GM10847 (cell line): Measurements from ENCODE around the gene STX11.

Experiments used
- POLR2A ChIP-seq: IDR thresholded peaks from 2 replicates; pipeline ENCODE4 v1.6.1; 2011; ENCODE audit not compliant: insufficient read length; ENCODE audit errors: extremely low read depth

Gene STX11

DNA sequence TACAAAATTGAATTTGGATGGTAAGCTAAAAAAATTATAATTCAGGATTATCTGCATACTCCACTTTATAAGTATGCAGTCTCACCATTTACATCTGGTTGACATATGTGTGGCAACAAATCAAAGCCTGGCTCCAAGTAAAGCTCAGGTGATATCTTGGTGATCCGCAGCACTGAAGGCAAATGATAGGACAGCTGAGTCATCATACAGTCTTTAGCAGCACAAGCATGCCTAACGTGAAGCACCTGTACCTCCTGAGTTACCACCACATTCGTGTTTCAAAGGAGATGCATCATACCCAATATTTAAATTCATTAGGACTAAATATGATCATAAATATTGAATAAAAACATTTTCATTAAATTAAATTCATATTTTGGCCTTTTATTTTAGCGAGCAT is 11.8 kb upstream of the STX11 start:
- TF ChIP-seq POLR2A, result no peak

DNA sequence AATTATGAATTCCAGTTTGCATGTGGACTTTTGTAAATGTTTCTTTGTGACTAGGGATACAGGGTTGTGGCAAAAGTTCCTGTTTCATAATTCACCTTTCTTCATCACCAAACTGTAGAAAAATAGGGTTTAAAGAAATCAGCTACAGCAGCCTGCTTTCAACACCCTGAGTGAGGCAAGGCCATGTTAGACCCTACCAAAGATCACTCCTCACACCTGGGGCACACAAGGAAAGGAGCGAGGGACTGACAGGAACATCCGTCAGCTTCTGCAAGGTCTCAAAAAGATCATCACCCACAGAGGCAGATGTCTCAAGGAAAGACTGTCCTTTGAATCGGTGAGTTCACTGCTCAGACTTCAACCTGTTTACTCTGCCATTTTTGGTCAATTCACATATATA is 10.5 kb upstream of the STX11 start:
- no peak for TF ChIP-seq POLR2A

DNA sequence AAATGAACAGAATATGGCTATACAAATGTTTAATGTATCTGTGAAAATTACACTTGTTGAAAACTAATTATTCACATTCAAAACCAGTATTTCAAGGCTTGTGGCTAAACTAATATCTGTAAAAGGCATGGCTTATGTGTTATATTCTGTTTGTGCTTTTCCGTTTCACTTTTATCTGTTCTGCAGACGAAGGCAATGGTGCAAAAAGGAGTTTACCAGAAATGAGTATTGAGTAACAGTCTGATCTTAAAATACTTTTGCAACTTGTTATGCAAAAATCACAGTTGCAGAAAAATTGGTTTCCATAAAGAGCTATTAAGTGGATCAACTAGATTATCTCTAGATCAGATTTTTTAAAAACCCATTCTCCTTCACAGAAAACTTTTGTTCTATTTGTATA is 9.4 kb upstream of the STX11 start:
- TF ChIP-seq POLR2A, result no peak

DNA sequence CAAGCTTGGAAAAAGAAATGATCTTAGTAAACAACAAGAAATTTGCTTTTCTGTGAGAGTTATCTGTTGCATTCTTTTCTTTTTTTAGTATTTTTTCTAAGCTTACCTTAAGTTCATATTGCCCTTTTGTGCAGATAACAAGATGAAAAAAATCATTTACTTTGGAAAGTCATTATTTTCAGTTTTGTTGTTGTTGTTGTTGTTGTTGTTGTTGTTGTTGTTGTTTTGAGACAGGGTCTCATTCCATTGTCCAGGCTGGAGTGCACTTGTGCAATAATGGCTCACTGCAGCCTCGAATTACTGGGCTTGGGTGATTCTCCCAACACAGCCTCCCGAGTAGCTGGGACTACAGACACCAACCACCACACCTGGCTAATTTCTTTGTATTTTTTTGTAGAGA is 8.8 kb upstream of the STX11 start:
- no peak for TF ChIP-seq POLR2A

DNA sequence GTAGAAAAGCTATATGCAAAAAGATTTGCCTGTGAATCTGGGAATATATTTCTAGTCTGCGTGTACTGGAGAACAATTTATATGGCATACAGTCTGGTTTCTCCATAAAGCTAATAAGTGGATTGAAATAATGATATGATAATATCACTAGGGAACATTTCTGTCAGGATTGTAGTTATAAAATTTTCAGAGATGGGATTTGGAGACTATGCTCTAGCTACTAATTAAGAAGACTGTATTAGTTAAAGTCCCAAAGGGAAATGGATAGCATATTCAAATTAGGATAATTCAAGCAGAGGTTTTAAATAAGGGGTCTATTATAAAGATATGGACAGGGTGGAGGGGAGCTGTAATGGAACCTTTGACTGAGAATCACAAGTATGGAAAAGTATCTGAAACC is 7.2 kb upstream of the STX11 start:
- TF ChIP-seq POLR2A, result no peak

DNA sequence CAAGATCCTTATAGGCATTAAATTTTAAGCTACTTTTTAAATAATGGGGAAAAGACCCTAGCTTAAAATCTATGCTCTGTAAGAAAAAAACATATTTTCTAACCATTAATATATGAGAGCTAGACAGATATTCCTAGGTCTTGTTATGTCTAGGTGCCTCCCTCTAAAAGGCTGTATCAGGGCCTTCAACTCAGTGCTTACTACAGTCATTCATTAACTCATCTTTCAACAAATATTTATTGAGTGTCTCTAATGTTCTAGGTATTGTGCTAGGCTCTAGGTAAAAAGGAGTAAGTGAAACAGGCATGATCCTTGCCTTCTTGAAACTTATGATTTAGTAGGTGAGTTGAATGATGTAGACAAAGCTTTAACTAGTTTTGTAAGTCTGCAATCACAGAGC is 6.4 kb upstream of the STX11 start:
- TF ChIP-seq POLR2A, result no peak

DNA sequence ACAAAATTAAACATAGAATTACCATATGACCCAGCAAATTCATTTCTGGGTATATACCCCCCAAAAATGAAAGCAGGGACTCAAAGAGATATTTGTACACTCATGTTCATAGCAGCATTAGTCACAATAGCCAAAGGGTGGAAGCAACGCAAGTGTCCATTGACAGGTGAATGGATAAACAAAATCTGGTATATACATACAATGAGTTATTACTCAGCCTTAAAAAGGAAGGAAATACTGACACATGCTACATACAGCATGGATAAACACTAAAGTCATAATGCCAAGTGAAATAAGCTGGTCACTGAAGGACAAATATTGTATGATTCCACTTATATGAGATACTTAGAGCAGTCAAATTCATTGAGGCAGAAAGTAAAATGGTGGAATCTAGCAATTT is 5.3 kb upstream of the STX11 start:
- no peak for TF ChIP-seq POLR2A

DNA sequence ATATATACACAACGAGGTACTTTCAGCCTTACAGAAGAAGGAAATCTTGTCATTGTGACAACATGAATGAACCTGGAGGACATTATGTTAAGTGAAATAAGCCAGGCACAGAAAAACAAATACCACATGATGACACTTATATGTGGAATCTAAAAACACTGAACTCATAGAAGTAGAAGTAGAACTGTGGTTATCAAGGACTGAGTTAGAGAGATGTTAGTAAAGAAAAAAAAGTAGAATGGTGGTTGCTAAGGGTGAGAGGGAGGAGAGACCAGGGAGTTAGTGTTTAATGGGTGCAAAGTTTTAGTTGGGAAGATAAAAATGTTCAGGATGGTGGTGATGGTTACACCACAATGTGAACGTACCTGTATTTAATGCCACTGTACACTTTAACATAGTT is 4.8 kb upstream of the STX11 start:
- no peak for TF ChIP-seq POLR2A

DNA sequence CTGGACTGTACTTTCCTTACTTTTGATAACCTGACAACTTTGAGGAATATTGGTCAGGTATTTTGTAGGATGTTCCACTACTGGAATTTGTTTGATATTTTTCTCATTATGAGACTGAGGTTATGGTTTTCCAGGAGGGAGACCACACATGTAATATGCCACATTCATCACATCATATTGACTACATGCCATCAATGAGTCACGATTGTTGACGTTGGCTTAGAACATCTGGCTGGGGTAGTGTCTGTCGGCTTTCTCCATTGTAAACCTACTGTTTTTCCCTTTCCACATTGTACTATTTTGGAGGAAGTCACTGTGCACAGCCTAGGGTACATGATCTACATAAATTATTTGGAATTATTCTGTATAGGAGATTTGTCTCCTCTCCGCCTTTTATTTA is 1.4 kb upstream of the STX11 start:
- no peak for TF ChIP-seq POLR2A

DNA sequence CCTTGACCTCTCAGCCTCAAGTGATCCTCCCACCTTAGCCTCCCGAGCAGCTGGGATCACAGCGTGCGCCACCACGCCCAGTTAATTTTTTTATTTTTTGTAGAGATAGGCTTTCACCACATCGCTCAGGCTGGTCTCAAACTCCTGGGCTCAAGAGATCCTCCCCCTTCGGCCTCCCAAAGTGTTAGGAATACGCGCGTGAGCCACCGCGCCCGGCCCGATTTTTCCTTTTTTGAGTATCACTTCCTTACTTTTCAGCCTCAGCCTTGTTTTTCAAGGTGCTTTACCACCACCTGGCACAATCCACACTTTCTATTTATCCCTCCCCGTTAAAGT is 791 bp upstream of the STX11 start:
- no peak for TF ChIP-seq POLR2A

DNA sequence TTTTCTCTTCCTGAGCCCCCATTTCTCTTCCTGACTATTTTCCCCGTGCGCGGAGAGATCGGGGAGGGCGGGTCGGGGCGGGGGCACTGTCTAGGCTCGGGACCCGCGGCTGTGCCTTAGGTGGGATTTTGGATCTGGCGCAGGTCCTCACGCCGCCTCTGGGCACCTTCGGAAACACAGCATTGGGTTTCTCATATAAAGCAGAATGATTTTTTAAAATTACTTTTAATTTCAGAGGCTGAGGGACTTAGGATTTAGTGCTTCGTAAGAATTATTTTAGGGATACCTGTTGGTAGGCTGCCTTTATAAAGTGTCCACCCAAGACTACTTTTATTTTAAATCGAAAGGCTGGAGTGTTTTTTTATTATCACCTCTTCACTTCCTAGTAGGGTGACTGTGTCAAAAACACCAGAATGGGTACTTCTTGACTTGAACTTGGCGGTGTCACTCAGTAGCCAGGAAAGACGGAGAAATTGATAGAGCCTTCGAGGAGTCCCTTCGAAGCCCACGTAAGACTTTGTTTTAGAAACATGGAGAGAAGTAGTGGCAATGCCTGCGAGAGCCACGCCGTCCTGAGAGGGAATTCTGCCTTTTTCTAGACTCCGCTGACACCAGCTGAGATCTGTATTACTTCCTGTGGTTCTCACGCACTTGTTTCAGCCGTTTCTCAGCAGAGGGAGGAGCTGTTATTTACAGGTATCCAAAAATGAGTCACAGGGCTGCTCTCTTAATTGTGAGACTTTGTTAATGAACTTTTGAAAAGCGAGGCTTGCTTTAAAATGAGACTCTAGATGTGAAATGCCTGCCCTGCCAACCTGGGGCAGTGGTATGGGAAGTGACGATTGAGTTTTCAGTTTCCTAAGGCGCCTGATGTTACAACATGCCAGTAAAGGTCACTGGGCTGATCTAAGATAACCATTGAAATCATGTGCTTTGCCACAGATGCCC is 667 bp downstream of the STX11 start:
- peak; percentile 26 for TF ChIP-seq POLR2A

DNA sequence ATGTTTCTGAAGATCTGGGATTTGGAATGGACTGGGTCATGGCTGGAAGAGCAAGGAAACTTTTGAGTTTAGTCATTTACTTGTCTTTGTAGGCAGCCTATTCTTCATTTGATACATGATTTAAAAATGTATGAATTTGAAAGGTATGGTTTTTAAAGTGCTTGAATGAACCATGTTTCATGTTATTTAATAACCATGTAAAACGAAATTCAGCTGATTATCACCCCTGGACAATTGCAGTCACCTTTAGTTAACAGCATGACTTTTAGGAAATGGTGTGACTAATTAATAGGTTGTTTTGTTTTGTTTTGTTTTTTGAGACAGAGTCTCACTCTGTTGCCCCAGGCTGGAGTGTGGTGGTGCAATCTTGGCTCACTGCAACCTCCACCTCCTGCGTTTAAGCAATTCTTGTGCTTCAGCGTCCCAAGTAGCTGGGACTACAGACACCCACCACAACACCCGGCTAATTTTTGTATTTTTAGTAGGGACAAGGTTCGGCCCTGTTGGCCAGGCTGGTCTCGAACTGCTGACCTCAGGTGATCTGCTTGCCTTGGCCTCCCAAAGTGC is 2.1 kb downstream of the STX11 start:
- no peak for TF ChIP-seq POLR2A

DNA sequence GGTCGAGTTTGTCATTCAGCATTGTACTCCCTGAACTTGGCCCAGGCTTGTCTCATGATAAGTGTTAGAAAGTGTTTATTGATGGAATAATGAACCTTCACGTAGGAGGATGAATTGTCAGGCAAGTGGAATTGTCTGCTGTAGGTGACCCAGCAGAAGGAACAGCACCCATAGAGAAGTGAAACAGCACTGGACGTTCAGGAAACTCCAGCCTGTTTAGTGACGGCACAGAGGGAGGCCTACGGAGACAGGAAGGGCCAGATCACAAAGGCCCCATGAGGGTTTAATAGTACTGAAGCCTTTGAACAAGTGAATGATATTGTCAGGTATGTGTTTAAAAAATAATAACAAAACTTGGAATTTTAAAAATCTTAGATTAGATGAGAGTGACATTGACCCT is 2.9 kb downstream of the STX11 start:
- no peak for TF ChIP-seq POLR2A

DNA sequence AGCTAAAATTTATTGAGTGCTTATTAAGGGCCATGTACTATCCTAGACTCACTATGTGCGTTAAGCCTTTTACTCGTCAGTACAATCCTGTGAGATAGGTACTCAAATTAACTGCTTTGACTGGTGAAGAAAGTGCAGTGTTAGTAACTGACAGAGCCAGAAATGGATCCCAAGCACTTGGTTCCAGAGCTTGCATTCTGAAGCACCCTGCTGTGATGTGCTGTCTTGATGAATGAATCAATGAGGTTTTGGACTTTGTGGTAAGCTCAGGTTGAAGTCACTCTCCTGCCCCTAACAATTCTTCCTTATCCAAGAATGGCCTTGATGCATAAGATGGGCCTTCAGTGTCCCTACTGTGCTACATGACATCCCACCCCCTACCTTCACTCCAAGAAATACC is 3.7 kb downstream of the STX11 start:
- TF ChIP-seq POLR2A, result no peak

DNA sequence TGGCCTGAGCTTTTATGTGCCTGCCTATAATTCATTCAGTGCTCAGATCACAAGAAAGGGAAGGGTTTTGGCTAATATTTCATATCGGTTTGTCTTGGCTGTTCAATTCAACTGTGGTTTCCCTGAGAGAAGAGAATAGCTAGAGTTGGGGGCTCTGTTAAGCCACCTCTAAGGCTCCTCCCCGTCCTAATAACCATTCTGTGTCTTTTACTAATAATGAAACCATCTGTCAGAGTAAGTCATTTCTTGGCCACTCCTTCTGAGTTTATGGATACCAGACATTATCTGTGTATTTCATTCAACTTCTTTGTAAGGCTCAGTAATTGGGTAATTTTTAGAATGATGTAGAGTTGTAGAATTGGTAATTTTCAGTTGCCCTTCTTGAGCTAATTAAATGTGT is 5.2 kb downstream of the STX11 start:
- TF ChIP-seq POLR2A, result no peak

DNA sequence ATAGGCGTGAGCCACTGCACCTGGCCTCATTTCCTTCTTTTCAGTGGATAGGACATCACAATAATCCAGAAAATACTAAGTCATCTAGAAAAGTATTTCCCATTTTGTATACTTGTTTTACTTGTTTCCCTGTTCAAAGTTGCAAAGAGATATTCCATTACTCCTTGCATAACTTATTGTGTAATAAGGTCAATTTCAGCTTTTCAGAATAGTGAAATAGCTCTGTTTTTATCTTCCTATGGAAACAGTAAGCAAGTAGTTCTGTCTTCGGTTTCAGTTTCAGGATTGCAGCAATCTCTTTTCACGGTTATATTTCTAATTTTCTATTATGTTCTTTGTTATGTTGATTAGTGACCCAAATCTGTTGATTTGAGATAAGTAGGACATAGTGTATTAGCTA is 6.0 kb downstream of the STX11 start:
- TF ChIP-seq POLR2A, result no peak

DNA sequence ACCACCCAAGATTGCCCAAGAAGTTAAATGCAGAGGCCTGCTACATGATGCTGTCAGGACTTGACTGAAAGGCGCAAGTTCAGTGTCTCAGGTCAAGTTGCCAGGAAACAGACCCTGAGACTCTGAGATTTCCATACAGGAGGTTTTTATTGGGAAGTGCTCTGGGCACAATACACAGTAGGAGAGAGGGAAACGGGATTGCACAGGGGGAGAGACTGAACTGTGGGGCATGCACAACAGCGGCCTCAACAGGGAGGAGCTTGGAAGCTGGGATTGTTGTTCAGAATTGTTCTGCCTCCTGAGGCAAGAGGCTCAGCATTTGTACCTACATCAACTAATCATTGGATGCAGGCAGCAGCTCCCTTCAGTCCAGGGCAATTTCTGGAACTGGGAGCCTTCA is 6.7 kb downstream of the STX11 start:
- TF ChIP-seq POLR2A, result no peak

DNA sequence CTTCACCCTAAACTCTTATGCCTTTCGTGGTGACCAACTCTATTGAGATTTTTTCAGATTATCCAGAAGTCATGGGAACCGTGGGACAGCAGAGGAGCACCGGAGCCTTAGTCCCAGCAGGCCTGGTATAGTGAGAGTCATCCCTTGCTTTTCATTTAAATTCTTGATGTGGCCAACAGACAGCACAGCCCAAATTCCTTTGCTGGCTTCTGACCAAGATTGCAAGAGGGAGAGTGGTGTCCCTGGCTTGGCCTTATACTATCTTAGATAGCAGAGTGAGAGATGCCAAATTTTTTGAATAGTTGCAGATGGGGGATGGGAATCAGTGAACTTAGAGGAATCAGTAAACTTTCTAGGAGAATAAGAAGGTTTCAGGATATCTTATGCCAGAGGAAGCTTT is 7.8 kb downstream of the STX11 start:
- TF ChIP-seq POLR2A, result no peak

DNA sequence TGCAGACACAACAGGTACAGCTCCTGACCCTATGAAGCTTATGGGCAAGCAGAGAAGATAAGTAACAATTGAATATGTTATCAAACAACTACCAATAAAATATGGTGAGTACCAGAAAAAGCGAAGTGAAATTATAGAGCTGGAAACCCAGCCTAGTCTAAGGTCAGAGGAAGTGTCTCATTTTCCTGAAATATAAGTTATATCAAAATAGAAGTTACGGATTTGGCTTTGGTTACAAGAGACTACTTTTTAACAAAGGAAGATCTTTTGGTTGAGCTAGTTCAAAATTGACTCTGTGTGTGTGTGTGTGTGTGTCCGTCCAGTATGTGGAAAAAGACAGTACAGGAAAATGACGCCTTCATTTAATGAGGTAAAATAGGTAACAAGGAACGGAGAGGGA is 8.9 kb downstream of the STX11 start:
- TF ChIP-seq POLR2A, result no peak
